Neural progenitor cell (in vitro differentiated cells): Measurements from ENCODE around the gene PHETA2.

Experiments
- CTCF ChIP-seq: fragments of 200-600 bp; sonication (generic); IDR thresholded peaks from 2 replicates; pipeline ENCODE4 v1.5.1; 2017; ENCODE audit warnings: antibody characterized with exemption, mild to moderate bottlenecking
- EZH2 ChIP-seq: fragments of 200-600 bp; sonication (generic); IDR thresholded peaks from 2 replicates; pipeline ENCODE4 v1.6.1; 2017; ENCODE audit warnings: antibody characterized with exemption, mild to moderate bottlenecking, moderate library complexity
- EZH2phosphoT487 ChIP-seq: fragments of 200-600 bp; sonication (generic); IDR thresholded peaks from 2 replicates; pipeline ENCODE4 v1.6.1; 2017; ENCODE audit warnings: antibody characterized with exemption

GRCh38 chr22:42084874-42085273, 10.8 kb downstream of the PHETA2 start:
- TF ChIP-seq EZH2: no peak
- TF ChIP-seq CTCF: no peak
- TF ChIP-seq EZH2phosphoT487: no peak
